NCI-H748 treated with DMSO at 0.1 percent for 48 hours (cell line): ENCODE data around the gene MICAL2.
A peak's percentile ranks its signal among the peaks of the same experiment; 100 is the strongest.

Experiments used
- DNase-seq: peaks from one replicate; lab custom pipeline; 2025; lab: John Stamatoyannopoulos, UW

Gene MICAL2

GRCh38 chr11:12246147-12246546, 135.8 kb downstream of the MICAL2 start:
- DNase-seq: no peak

GRCh38 chr11:12246989-12247388, 136.6 kb downstream of the MICAL2 start:
- no peak for DNase-seq

GRCh38 chr11:12247543-12248254, 137.3 kb downstream of the MICAL2 start:
- DNase-seq: no peak

DNA sequence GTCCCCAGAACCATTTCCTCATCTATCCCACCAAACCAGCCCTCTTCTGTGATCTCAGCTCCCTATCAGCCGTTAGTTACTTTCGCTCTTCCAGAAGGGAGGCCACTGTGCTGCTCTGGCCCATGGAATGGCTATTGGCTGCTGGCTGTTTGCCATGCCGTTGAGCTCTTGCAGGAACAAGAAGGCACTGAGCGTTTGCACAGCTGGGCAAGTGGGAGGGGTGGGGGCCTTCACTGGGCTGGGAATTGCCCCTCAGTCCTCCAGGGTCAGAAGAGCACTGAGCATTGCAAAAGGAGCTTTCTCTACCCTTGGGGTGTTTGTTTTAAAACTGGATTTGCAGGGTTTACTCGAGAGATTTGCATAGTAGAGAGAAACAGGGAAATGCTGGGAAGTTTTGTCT, 137.9 kb downstream of the MICAL2 start:
- DNase-seq: peak; percentile 94

DNA sequence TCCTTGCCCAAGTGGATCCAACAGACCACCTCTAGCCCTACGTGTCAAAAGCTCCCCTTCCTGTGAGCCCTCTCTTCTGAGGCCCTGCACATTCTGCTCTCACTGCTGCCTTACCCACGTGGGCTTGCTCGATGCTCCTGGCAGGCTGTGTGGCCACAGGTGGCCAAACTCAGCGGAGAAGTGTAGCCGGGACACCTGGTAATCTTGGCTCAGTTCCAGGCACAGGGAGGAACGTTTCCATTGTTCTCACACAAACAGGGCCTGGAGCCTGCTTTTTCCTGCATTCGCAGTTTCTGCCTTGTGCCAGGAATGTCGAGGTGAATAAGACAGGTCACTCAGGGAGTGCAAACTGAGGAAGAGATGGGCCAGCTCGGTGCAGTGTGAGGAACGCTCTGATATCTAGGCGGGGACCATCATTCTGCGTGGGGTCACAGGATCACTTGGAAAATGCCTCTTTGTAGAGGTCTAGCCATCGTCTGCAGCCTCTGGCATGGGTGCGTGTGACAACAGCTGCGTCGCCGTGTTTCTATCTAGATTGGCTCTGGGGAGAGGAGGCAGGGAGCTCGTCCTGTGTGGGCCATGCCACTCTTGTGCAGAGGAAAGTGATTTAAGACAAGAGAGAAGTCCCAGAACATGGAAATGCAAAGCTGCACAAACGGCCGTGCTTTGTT, 139.3 kb downstream of the MICAL2 start:
- DNase-seq: peak; percentile 97

DNA sequence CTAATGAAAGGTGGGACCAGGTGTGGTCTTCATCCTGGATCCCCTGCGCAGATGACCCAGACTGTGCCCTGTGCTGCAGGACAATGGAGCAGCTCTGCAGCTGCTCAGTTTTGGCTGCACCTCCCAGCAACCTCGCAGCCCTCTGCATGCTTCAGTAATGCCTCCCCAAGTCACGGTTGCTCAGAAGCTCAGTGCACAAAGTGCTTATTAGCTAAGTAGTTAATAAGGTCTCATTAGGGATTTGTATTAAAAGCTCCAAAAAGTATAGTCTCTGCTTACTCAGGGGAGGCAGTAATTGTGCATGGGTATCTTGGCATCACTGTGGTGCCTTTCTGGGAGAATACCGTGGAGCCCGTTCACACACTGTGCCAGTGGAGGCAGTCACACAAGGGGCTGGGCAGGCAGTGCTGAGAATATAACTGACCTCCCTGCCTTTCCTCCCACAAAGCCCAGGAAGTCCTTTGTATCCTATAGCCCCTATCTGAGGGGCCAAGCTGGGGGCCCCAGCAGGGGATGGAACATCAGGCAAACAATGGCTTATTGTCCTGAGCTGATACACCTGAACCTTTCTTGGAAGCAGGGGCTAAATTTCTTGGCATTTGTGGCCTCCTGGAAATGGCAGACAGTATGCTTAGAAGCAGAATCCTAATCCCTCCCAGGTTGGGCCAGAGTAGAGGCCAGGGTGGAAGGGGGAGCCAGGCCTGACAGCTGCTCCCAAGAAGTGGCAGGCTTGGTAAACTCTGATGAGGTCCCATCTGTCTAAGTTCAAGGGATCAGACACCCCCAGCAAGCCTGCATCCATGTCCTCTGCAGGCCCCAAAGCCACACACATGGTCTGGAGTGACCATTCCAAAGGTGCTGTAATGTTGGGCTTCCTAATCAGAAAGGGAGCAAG, 141.5 kb downstream of the MICAL2 start:
- no peak for DNase-seq

DNA sequence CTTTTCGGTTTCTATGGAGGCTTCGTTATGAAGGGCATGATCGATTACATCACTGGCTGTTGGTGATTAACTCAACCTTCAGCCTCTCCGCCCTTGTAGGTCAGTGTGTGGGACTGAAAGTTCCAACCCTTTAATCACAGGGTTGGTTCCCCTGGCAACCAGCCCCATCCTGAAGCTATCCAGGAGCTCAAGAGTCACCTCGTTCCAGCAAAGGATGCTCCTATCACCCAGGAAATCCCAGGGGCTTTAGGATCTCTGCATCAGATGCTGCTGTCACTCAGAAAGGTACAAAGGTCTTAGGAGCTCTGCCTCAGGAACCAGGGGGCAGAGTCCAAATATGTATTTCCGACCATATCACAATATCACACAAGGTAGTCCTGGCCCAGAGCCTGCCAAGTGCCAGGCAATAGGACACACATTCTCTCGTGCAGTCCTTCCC, 143.5 kb downstream of the MICAL2 start:
- DNase-seq: no peak

GRCh38 chr11:12258451-12258850, 148.1 kb downstream of the MICAL2 start:
- no peak for DNase-seq

DNA sequence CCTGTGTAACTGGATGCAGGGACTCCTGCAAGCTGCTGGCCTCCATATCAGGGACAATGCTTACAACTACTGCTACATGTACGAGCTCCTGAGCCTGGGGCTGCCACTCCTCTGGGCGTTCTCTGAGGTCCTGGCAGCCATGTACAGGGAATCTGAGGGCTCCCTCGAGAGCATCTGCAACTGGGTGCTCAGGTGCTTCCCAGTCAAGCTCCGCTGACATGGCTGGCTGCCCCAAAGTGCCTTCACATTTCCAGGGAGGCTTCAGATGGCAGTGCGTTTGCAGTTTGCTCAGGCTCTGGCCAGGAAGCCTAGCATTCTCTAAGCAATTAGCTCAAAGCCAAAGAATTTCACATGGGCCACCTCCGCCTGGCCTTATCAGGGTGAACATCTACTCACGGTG, 149.6 kb downstream of the MICAL2 start:
- DNase-seq: no peak

- DNase-seq: no peak
Measured at GRCh38 chr11:12260731-12261521, 150.5 kb downstream of the MICAL2 start.

DNA sequence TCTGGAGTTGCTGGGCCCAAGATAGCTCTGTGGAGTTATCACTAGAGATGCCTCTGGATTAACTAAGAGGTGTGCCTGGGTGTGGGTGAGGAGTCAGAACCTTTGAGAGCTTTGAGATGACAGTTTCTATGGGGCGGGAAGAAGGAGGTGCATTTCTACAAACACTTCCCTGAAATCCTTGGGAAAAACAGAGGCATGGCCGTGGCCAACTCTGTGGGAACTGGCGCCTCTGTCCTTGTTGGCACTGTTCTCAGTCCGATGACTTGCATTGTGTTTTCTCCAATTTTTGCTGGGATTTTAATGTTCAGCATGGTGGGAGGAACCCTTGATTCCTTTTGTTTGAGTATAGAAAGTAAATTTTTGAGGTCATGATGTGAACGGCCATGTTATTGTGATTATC, 151.2 kb downstream of the MICAL2 start:
- no peak for DNase-seq

GRCh38 chr11:12263141-12263693, 152.8 kb downstream of the MICAL2 start:
- DNase-seq: no peak

DNA sequence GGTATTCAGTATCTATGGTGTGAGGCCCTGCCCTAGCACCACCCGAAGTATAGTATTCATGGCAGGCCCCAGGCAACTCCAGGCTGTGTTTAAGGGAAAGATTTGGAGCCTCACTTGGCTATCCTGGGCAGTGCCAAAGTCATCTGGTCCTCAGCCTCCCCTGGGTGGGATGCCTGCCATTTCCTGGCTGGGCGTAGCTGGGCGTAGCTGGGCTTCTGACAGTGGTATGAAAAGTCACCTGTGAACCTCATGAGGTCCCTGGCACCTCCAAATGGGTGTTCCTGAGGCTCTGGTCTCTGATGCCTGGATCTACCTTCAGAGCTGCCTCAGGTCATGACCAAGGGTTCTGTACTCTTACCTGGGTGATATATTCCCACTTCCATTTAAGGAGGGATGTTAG, 154.0 kb downstream of the MICAL2 start:
- no peak for DNase-seq

DNA sequence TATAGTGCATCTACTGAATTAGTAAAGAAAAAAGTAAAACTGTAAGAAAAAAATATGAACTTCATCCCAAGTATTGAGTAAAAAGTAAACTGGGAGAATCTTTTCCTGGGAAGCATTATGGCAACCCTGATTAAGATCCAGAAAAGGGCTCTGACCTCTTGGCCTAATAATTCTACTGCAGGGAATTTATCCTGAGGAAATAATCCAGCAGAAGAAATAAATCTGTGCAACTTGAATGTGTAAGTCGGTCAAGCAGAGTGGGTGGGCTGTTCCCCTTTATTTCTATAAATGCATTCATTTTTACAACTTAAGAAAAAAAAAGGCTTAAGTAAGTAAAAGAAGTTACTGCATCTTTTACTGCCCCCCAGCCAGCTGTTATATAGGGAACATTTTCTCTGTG, 155.7 kb downstream of the MICAL2 start:
- DNase-seq: no peak

GRCh38 chr11:12266943-12267342, 156.6 kb downstream of the MICAL2 start:
- DNase-seq: no peak

GRCh38 chr11:12267921-12268320, 157.5 kb downstream of the MICAL2 start:
- DNase-seq: no peak

GRCh38 chr11:12269104-12269441, 158.7 kb downstream of the MICAL2 start:
- no peak for DNase-seq

DNA sequence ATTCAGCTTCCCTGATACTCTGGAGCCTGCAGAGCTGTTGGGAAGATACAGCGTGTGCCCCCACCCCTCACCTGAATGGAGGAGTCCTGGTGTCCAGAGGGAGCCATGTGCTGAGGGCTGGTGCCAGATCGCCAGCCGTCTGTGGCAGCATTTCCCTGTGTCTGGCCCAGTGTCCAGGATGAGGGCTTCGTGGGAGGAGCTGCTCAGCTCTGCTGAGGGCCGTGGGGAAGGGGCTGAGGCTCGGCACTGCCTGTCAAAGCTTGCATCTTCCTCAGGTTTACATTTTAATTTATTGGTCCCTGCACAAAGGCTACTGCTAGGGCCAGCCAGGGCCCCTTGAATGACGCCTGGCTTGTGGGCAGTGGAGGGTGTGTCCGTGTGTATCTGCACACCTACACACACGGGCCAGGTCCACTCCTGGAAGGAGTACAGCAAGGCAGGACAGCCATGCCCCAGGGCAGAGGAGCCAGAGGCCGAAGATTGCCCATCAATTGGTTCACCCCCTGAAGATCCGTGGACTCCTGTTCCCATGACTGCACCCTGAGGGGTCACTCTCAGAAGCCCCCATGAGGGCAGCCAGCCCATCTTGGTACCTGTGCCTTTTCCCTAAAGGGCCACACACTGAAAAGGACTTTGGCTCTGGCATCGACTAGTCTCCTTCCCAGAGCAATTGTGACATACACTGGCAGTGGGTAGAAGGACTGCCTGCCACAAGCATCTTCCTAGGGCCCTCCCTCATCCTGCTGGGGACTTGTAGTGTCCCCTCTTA, 159.2 kb downstream of the MICAL2 start:
- DNase-seq: no peak

DNA sequence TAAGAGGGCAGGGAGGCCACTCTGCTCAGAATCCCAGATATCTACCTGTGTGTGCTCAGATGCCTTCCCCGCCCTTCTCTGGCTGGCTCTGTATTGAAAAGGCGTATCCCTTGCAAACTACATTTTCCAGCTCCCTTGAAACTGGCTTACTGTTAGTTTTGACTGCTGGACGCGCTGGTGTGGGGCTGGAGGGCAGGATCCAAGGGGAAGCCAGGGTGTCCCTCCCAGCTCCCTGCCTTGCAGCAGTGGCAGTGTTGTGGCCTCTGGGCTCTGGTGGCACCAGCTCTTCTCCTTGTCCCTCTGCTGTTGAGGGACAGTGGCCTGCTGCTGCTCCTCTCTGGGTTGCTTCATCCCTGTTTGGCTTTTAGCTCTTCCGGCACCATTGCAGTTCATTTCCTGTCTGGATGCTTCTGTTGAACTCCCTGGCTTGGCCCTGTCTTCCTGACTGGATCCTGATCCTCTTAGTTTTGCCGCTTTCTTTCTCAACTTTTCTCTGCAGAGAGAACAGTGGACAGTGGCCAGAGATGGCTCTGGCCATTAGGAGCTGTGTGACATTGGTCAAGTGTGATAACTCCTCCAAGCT, 159.9 kb downstream of the MICAL2 start:
- DNase-seq: no peak

- no peak for DNase-seq
Measured at GRCh38 chr11:12270817-12271216, 160.4 kb downstream of the MICAL2 start.

- no peak for DNase-seq
Measured at GRCh38 chr11:12271241-12271640, 160.9 kb downstream of the MICAL2 start.
